Fibroblast of peridontal ligament (primary cell): Measurements from ENCODE around the gene DRC3.

Experiments
- DNase-seq: peaks from one replicate; pipeline ENCODE4 v3.0.0-alpha.2; 2010; ENCODE audit errors: extremely low read depth

The DRC3 gene

DNA sequence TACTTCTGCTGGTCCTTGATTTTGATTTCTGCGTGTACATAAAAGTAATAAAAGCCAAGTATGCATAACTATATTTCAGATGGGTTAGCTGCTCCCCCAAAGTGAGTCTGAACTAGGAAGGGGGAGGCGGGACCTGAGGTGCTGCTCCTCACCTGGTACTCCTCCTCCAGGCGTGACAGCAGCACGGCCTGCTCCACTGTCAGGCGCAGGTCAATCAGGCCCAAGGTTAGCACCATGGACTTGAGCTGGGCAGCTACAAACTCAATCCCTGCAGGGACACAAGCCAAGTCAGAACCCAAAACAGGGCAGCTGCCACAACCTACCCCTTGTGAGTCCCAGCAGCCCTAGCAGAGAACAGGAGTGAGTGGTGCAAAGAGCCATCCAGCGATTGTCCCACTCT lies 48.3 kb downstream of the DRC3 start:
- no peak for DNase-seq

DNA sequence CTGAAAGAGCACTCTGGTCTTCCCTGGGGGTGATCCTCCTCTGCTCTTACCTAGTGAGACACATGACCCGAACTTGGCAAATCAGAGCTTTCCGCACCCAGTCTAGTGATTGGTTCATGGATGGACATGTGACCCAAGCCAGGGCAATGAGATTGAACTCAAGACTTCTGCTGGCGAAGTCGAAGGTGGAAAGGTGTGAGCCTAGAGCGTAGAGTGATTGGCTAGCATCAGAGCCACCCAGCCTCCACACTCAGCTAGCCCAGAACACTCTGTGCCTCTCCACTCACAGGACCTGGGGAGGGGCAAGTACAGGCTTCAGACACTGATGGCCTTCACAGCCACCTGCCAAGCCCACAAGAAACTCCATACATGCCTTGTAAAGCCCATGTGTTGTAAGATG lies 48.7 kb downstream of the DRC3 start:
- no peak for DNase-seq

DNA sequence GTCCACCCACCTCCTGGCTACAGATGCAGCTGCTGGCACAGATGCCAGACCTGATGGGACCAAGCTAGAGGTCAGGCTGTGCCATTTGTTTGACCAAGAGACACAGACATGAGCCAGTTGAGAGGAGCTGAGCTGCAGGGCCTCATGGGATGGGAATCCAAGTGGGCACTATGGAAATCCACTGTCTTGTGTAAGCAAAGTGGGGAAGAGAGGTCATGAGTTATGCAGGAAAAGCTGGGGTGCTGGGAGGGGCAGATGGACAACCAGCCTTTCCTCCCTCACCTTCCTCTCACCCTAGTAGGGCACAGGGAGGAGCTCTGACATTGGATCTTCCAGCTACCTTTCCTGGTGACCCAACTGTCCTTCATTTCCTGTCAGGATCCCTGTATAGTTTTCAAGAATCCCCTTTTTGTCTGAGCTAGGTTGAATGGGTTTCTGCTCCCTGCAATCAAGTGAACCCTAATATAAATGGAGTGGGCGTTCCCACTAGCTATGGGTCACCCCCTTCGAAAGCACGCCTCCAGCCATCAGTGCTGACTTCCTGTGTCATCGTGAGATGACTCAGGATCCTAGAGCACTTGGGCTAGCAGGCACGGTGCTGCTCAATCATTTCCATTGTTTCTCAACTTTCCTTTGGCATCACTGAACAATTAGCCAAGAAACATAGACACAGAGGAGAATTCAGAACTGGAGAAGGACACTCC lies 52.7 kb downstream of the DRC3 start:
- peak; percentile 29 for DNase-seq

DNA sequence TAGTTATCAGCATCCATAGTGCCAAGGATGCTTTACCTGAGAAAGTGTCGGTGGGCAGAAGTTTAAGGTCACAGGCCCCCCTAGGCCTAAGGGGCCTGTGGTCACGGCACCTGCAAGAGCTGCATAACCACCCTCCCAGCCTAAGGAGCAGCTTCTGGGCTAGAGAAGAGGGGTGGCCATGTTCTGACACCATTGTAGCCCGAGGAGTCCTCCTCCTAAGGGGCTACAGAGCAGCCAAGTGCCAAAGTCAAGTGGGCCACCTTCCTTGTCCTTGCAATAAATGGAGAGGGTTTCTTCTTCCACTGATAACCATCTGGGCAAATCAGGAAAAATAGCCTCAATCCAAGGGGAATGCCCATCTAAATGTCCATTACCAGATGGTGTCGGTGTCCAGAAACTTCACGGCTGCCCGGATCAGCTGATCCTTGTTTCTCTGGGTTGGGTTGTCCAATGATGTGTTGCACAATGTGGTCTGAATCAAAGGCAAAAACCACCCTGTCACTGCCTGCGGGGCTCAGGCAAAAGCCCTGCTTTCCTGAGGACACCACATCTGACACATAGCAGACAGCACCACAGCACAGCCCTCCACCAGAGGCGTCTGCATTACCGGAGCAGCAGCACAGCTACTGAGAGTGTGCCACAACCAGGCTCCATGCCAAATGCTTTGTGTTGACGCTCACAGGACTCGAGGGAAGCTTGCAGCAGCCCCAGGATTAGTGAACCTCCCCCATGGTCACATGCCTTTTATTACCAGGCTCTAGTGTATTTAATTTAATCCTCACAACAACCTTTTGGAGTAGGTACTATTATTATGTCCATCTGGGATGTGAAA lies 53.5 kb downstream of the DRC3 start:
- peak; percentile 53 for DNase-seq

DNA sequence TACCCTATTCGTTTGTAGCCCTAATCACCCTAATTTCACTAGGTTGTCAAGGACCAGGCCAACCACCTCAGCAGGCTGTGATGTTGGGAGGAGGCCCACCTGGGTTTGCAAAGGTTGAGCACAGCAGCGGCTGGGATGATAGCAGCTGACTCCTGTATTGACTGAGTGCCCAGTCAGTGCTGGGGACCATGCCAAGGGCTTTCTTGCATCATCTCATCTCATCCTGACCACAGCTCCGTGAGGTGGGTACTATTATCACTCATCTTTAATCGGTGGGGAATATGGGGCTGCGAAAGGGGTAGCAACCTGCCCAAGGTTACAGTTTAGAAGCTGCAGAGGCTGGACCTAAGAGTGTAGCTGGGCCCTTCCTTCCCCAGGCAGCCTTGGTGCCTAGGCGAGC lies 54.6 kb downstream of the DRC3 start:
- no peak for DNase-seq

DNA sequence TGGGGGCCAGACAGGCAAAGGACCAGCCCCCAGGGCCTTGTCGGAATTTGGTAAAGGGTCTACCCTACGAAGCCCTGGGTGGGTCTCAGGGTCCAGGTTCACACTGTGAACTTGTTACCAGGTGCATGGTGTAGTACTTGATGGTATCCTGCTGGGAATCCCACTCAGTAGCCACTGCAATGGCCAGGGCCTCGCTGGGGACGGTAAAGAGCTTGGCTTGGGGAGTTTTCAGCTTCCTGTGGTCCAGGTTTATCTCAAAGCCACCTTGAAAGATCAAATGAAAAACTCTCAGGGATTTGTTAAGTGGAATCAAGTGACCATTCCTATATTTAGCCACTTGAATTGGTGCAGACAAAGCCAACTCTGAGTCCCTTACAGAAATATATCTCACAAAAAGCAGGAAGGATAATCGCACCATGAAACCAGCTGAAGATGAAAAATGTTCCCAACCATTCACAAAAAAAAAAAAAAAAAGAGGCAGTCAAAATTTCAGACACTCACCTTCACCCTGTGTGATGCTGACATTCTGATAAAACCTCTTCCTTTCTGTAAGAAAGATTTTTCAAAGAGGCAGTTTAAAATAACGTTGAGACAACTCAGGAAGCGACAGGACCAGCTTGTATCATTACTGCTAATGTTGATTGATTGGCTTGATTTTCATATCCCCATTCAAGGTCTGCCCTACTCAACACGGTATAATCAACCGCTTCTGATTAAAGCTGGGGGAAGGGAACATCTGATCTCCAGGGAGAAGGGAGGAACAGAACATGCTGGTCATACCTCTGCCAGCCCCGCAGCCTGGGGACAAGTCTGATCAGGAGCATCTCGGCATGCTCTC lies 55.7 kb downstream of the DRC3 start:
- no peak for DNase-seq

DNA sequence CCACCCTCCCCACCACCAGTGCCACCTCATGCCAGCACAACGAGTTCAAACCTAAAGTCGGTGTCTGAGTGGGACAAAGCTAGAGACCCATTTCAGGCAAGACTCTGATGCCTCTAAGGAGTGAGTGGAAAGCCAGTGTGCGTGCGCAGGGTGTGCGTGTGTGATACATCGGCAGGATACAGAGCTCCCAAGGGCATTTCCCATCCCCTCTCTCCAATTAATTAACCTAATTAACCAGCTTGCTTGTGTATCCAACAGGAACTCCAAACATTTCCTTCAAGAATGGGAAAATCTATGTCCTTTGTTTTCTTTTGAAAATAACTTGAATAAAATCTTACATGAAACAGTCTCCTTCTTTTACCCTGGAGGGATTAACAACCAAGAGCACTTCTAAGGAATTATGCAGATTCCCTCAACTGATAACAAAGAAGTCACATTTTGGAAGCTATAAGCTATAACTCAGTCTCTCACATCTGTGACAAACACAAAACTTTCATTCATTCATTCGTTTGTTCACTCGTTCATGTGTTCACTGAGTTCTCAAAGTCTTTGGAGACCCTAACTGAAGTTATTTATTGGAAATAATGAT lies 56.4 kb downstream of the DRC3 start:
- DNase-seq = no peak

DNA sequence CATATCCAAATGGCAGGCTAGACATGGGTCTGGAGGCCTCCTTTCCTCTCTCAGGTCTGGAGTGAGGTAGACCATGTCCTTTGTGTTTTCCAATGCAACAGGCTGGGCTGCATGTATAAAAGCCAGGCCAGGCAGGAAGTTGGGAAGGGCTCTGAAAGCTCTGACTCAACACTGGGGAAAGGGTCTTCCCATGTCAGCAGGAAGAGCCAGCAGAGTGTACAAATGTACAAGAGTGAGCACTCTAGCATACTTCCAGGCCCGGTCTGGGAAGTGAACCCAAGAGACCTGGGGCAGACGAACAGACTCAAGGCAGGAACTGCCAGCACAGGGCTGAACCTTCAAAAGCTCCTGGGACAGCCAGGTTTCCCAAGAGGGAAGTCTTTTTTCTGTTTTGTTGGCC lies 59.3 kb downstream of the DRC3 start:
- no peak for DNase-seq

DNA sequence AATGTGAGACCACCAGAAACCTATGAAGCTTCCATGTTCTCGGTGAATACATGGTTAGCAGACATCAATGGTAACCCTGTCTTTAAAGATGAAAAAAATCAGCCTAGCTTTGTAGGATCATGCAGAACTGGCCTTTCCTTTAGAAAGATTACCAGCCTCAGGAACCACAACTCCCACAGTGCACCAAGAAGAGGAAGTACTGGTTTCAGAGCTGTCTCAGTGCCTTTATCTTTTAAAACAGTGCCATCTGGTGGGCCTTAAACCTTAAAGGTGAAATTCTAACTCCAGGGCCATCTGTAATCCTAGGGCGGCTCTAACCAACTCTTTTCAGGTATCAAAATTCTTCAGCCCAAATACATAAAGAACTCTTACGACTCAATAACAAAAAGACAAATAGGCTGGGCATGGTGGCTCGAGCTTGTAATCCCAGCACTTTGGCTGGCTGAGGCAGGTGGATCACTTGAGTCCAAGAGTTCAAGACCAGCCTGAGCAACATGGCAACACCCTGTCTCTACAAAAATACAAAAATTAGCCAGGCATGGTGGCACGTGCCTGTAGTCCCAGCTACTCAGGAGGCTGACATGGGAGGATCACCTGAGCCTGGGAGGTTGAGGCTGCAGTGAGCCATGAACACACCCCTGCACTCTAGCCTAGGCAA lies 60.9 kb downstream of the DRC3 start:
- peak; percentile 93 for DNase-seq

DNA sequence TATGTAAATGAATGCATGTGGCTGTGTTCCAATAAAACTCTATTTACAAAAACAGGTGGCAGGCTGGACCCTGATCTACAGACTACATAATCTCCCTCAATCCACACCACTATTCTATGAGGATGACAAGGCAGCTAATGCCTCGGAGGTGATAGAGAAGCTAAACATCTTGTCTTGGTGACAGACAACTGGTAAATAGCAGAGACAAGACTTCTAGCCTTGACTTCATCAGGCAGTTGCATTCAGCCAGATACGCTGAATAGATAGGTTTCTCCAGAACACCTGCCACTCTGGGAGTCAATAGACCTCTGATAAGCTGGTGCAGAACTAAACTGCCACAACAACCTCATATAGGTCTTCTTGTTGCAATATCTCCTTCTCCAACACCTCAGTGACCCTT lies 63.0 kb downstream of the DRC3 start:
- no peak for DNase-seq

DNA sequence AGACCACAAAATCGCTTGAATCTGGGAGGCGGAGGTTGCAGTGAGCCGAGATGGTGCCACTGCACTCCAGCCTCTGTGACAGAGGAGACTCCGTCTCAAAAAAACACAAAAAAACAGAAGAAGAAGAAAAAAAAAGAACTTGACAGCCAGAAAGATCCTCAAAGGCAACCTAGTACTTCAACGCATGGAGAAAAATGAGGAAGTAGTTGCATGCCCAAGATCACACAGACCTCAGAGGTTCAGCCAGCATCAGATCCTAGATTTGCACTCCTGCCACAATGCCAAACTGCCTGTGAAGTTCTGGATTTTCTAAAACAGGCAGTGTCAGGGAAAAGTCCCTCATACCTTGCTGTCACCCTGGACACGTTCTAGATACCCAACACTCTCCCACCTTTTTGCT lies 64.8 kb downstream of the DRC3 start:
- DNase-seq = no peak

DNA sequence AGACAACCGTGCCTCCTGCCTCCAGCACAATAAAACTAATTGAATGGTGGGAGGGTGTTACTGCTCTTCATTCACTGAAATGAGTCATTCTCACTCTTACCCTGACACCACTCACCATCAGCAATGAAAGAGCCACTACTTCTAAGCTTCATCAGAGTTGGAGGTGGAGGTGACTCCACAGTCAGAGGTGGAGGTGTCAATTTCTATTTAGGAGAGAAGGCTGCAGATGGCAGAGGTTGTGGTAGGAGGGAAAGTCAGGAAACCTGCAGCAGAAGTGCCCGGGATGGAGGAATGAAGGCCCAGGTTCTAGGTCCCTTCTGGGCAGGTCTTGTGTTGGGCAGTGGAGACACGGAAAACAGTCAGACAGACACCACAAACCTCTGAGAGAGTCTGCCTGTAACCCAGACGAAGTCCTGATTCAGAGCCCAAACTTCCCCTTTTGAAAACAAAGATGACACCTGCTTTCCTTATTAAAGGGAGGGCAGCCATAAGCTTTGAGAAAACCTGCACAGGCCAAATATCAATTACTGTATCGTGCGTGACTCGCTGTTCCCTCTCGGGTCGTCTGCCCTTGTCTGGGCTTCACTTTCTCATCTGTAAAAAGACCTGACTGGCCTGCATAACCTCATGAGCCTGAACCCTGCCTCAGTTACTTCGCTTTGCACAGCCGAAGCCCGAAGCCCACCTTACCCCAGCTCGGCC lies 65.6 kb downstream of the DRC3 start:
- DNase-seq = no peak

DNA sequence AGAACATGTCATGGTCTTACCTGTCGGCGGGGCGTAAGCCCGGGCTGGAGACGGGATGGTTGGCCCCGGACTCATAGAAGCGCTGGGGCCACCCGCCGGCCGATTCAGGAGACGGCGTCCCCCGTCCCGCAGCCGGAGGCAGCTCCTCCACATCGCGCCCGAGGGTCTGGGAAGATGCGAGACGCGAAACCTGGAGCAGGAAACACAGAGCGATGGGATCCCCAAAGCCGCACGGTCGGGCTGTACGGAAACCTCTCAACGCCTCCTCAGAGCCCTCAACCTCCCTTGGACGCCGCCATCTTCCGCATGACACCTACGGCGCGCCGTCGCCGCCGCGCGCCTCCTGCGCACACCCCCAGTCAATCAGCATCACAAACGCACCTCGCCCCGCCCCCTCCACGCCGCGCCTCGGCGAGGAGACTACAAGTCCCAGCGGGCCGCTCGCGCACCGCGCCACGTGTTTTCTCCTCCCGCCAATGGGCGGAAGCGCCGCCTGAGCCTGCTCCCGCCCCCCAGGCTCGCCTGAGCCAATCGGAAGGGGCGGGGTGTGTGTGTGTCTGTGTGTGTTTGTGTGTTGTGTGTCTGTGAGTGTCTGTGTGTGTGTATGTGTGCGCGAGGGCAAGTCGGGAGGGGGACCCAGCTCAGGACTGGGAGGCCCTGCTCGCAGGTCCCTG lies 66.3 kb downstream of the DRC3 start, which contains the start of the genes ATPAF2 and GID4:
Gene ATPAF2 (minus strand): TSS at position 308 of the 674 bp plus-strand sequence. CDS start 155 bp downstream, at position 153.
Gene GID4 (plus strand): TSS at position 548 of the 674 bp plus-strand sequence. CDS start 57 bp downstream, at position 605.
- DNase-seq = peak; percentile 96

DNA sequence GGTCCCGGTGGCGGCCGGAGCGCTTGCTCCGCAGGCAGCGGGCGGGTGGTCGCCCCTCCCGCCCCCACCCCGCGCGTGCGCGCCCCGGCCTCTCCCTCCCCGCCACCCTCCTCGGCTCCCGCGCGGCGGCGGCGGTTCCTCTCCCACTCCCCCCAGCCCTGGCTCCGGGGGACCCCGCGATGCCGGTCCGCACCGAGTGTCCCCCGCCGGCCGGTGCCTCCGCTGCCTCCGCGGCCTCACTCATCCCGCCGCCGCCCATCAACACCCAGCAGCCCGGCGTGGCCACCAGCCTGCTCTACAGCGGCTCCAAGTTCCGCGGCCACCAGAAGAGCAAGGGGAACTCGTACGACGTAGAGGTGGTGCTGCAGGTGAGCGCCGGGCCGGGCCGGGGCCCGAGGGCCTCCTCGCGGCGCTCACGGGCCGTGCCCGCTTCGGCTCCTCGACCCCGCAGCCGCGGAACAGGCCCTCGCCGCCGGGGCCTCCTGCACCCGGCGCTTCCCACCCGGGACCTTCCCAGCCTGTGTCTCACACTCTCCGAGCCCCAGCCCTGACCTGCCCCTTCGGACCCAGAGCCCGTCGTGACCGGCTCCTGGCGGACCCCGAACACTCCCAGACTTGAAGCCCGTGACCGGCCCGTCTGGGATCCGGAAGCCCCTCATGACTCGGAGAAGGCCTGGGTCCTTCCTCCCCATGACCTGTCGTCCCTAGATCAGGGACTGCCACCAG lies 67.0 kb downstream of the DRC3 start:
- DNase-seq = no peak

DNA sequence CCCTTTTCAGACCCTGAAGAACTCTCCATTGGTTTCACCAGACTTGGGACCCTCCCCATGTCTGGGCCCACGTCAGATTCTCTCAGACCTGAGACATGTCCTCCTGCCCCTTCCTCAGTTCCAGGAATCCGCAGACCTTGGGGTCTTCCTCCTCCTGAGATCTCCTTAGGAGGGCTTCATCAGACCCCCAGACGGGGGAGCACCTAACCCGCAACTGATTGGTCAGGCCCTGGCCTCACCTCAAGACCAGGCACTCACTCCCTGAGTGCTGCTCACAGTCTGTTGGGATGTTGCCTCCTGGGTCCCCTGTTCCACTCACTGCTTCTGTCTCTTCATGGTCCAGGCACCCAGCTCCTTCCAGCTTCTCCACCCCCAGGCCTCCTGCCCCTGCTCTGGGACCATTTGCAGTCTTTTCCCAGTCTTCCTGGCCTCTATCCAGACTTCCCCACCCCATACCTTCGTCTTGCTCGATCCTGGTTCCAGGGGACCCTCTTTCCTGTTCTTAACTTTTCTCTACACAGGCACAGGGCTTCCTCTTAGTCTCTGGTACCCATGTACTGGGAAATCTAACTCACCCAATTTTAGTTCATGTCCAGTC lies 67.7 kb downstream of the DRC3 start:
- no peak for DNase-seq

DNA sequence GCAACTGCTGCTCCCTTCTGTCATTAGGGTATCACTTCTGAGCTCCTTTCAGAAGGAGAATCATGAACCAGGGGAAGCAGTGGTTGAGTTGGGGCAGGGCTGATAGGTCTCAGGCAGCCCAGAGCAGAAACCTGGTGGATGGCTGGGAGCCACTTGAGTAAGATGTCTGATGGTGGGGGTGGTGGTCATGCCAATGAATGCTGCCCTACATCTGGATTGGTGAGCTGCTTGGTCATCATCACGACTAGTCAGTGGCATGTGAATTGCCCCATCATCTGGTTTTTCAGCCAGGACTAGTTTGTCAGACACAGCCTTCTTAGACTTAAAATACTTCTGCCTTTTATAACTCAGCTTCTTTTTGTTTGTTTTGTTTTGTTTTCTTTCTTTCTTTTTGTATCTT lies 69.1 kb downstream of the DRC3 start:
- peak; percentile 84 for DNase-seq

DNA sequence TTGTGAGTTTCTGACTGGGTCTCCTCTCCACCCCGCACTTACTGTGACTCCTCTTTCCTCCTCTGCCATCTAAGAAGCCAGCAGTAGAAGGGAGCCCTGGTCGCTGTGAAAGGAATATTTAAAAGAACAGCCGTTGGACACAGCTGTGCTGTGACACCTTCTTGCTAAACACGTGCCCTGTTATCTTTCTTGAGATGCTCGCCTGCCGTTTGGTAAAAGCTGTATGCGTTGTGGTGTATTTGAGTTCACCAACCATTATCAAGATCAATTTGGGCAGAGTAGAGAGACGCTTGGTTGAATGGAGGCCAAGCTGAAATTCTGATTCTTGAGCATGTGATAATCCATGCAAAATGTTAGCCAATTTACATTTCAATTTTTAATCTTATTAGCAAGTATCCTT lies 70.3 kb downstream of the DRC3 start:
- DNase-seq = no peak

DNA sequence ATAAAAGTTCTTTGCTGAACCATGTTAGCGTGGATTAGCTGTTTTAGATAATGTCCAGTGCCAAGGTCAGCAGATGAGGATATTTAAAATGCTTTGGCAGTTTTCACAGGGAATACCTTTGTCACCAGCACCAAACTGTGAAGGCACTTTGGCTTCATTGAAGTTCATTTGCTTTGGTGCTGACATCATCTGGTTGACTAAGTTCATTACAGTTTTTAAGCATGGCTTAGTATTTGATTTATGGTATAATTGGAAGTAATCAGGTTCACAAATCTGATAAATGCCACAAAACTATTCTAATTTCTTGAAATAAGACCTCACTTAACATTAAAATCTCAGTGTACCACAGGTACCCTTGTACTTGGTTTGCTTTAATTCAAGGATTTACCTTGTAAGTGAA lies 70.8 kb downstream of the DRC3 start:
- peak; percentile 44 for DNase-seq

DNA sequence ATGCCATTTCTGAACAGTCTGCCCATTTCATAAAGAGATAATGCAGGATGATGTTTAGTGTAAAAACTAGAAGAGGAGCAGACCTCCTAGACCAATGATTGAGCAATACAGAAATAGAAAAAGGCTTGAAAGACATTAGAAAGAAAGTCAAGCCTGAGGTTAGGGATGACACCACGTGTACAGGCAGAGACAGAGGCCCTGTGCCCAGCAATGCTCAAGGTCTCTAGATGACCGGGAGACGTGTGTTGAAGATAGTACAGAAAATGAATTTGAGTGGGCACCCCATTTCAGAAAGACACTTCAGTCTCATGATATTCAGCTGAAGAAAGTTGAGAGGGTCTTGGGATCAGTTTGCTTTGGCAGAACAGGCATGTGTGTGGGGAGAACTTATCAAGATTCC lies 71.9 kb downstream of the DRC3 start:
- no peak for DNase-seq
